Smooth muscle cell (in vitro differentiated cells): ENCODE results near the gene FOLR1. TPM values are rescaled to one million over a fixed set of nuclear protein-coding genes. Genes with fewer than 3 reads are reported as not detected.
A peak's percentile ranks its signal among the peaks of the same experiment; 100 is the strongest.

Source experiments
- DNase-seq: peaks from one replicate; lab custom pipeline; 2025; ENCODE audit not compliant: unreplicated experiment; lab: John Stamatoyannopoulos, UW
- H2AFZ ChIP-seq: fragments of 200-600 bp; sonication (generic); 2 replicates; pipeline ENCODE4 v1.6.0; 2016; ENCODE audit warnings: antibody characterized with exemption, low read depth, mild to moderate bottlenecking
- H3F3A ChIP-seq: fragments of 200-600 bp; sonication (generic); 2 replicates; pipeline ENCODE4 v1.6.0; 2017; ENCODE audit warnings: antibody characterized with exemption, low read depth
- H3K27ac ChIP-seq: fragments of 200-600 bp; sonication (generic); 2 replicates; pipeline ENCODE4 v1.5.1; 2016; ENCODE audit warnings: low read depth, mild to moderate bottlenecking
- H3K27me3 ChIP-seq: fragments of 200-600 bp; sonication (generic); 2 replicates; pipeline ENCODE4 v1.6.1; 2016; ENCODE audit warnings: low read depth, mild to moderate bottlenecking
- H3K36me3 ChIP-seq: fragments of 200-600 bp; sonication (generic); 2 replicates; pipeline ENCODE4 v1.5.1; 2016; ENCODE audit warnings: low read depth
- H3K4me1 ChIP-seq: fragments of 200-600 bp; sonication (generic); 2 replicates; pipeline ENCODE4 v1.5.1; 2016; ENCODE audit warnings: low read depth
- H3K4me2 ChIP-seq: fragments of 200-600 bp; sonication (generic); 2 replicates; pipeline ENCODE4 v1.6.0; 2016; ENCODE audit warnings: mild to moderate bottlenecking
- H3K4me3 ChIP-seq: fragments of 200-600 bp; sonication (generic); 2 replicates; pipeline ENCODE4 v1.5.1; 2016; ENCODE audit warnings: mild to moderate bottlenecking
- H3K79me2 ChIP-seq: fragments of 200-600 bp; sonication (generic); 2 replicates; pipeline ENCODE4 v1.6.0; 2016; ENCODE audit warnings: low read depth, mild to moderate bottlenecking
- H3K9ac ChIP-seq: fragments of 200-600 bp; sonication (generic); 2 replicates; pipeline ENCODE4 v1.6.0; 2016; ENCODE audit warnings: low read depth
- H3K9me3 ChIP-seq: fragments of 200-600 bp; sonication (generic); replicated peaks from 2 replicates; pipeline ENCODE4 v1.5.1; 2016; ENCODE audit warnings: low read depth
- H4K20me1 ChIP-seq: fragments of 200-600 bp; sonication (generic); 2 replicates; pipeline ENCODE4 v1.6.0; 2016; ENCODE audit warnings: low read depth
- CTCF ChIP-seq: fragments of 200-600 bp; sonication (generic); IDR thresholded peaks from 2 replicates; pipeline ENCODE4 v1.5.1; 2017; ENCODE audit warnings: borderline replicate concordance, mild to moderate bottlenecking, antibody characterized with exemption; ENCODE audit not compliant: insufficient read depth, poor library complexity, severe bottlenecking
- WGBS: methylation state at CpG from one replicate; pipeline ENCODE4 v1.1.7; 2016; ENCODE audit warnings: low lambda C conversion rate; 5-methylcytosine and 5-hydroxymethylcytosine counted together
- polyA plus RNA-seq: library from polyadenylated mRNA; unstranded; fragments of >200 nt; fragmentation: Nextera tagmentation; extraction: Ambion mirVana; gene quantifications from 2 replicates; pipeline ENCODE4 v1.2.1, GENCODE V29; 2016
- total RNA-seq: library from RNA; depleted of rRNA; stranded (reverse); fragments of >200 nt; gene quantifications from 2 replicates; pipeline ENCODE4 v1.2.3, GENCODE V29; 2014

The FOLR1 gene
- total and polyA plus RNA-seq, 2 experiments from 2014 or later: 8.1 to 9.4 TPM

GRCh38 chr11:72241291-72241781 is 49.4 kb downstream of the FOLR1 start:
- Histone ChIP-seq H3K27ac (no peak overlapping the region), H3K27me3 (peaks cover 65% of the 10 kb centered on the region), H3K4me3 (no peak overlapping the region), H3K79me2 (no peaks in the 10 kb centered on the region), H3K9me3 (no peaks in the 10 kb centered on the region), H2AFZ (no peak overlapping the region), H3F3A (peaks cover 15% of the 10 kb centered on the region), H3K9ac (no peak overlapping the region), H3K36me3 (no peaks in the 10 kb centered on the region), H3K4me2 (no peak overlapping the region), H3K4me1 (peaks cover 16% of the 10 kb centered on the region), H4K20me1 (peaks cover 26% of the 10 kb centered on the region)
- TF ChIP-seq CTCF: no peak
- 39% methylated on average over 9 of the region's 20 CpGs for WGBS
- DNase-seq: no peak

GRCh38 chr11:72242141-72242540 is 50.2 kb downstream of the FOLR1 start:
- no peaks in the 10 kb centered on the region for H3K36me3 ChIP-seq
- H3K27ac ChIP-seq: no peak overlapping the region
- no peak overlapping the region for H3K9ac ChIP-seq
- 98% methylated on average over 2 of the region's 2 CpGs for WGBS
- peaks cover 11% of the 10 kb centered on the region for H3F3A ChIP-seq
- H3K4me3 ChIP-seq: no peak overlapping the region
- peaks cover 73% of the 10 kb centered on the region for H3K27me3 ChIP-seq
- TF ChIP-seq CTCF: no peak
- H3K9me3 ChIP-seq: no peaks in the 10 kb centered on the region
- no peak overlapping the region for H2AFZ ChIP-seq
- peaks cover 17% of the 10 kb centered on the region for H4K20me1 ChIP-seq
- no peaks in the 10 kb centered on the region for H3K79me2 ChIP-seq
- H3K4me1 ChIP-seq: peaks cover 16% of the 10 kb centered on the region
- no peak for DNase-seq
- no peak overlapping the region for H3K4me2 ChIP-seq

GRCh38 chr11:72243173-72244059 is 51.5 kb downstream of the FOLR1 start:
- no peak for DNase-seq
- Histone ChIP-seq H3K9me3 (no peaks in the 10 kb centered on the region), H3F3A (peaks cover 9% of the 10 kb centered on the region), H3K4me1 (peaks cover 15% of the 10 kb centered on the region), H3K36me3 (no peaks in the 10 kb centered on the region), H3K79me2 (no peaks in the 10 kb centered on the region), H3K4me2 (peak overlapping the region; percentile 83), H3K9ac (no peak overlapping the region), H3K27me3 (peaks cover 79% of the 10 kb centered on the region), H3K4me3 (peak overlapping the region; percentile 45), H2AFZ (no peak overlapping the region), H4K20me1 (peaks cover 7% of the 10 kb centered on the region), H3K27ac (no peak overlapping the region)
- TF ChIP-seq CTCF: no peak
- WGBS: 22% methylated on average over 48 of the region's 58 CpGs

- no CpG with 5 or more reads among the region's 37 CpGs for WGBS
- Histone ChIP-seq H3K9ac (no peak within 1 kb of the TSS), H3K79me2 (no peaks in the 10 kb centered on the region), H4K20me1 (peaks cover under 1% of the 10 kb centered on the region), H2AFZ (no peak within 1 kb of the TSS), H3K4me1 (peaks cover 9% of the 10 kb centered on the region), H3F3A (peaks cover 3% of the 10 kb centered on the region), H3K4me2 (peak within 1 kb of the TSS; percentile 83), H3K9me3 (no peaks in the 10 kb centered on the region), H3K4me3 (peak within 1 kb of the TSS; percentile 45), H3K27ac (no peak within 1 kb of the TSS), H3K36me3 (no peaks in the 10 kb centered on the region), H3K27me3 (peaks cover 79% of the 10 kb centered on the region)
- no peak for DNase-seq
- TF ChIP-seq CTCF: no peak
These were observed 52.1 kb downstream of the FOLR1 start, which contains the start of gene PHOX2A for GRCh38 chr11:72244060-72244360. Gene PHOX2A (minus strand): TSS chr11:72244176. CDS start chr11:72244004, 172 bp downstream.
